ENCODE measurements around the gene PODN.

The PODN gene

GRCh38 chr1:53070621-53071020 lies 8.6 kb downstream of the PODN start:
- no peak for TF ChIP-seq CREB5 (CRISPR knock-in tag; IDR thresholded peaks at IDR 0.05; ENCODE audit: low read depth)
- TF ChIP-seq ZNF565 (CRISPR knock-in tag; conservative IDR thresholded peaks at IDR 0.05; ENCODE audit: low read depth), result no peak
- TF ChIP-seq ISL1 (CRISPR knock-in tag; IDR thresholded peaks at IDR 0.05), result no peak
- TF ChIP-seq POU6F1 (CRISPR knock-in tag; IDR thresholded peaks at IDR 0.05; ENCODE audit: borderline replicate concordance, low read depth), result no peak
- no peak for TF ChIP-seq BACH2 (CRISPR knock-in tag; IDR thresholded peaks at IDR 0.05; ENCODE audit: borderline replicate concordance)
- no peak for TF ChIP-seq PPARA (CRISPR knock-in tag; IDR thresholded peaks at IDR 0.05; ENCODE audit: borderline replicate concordance)
- no peak for ATAC-seq

GRCh38 chr1:53071167-53071865 lies 9.3 kb downstream of the PODN start:
- no peak for ATAC-seq
- no peak for TF ChIP-seq RARB (CRISPR knock-in tag; IDR thresholded peaks at IDR 0.05)
- no peak for TF ChIP-seq TSHZ2 (CRISPR knock-in tag; IDR thresholded peaks at IDR 0.05)
- no peak for TF ChIP-seq ZFP30 (CRISPR knock-in tag; IDR thresholded peaks at IDR 0.05)
- TF ChIP-seq GLIS3 (CRISPR knock-in tag; IDR thresholded peaks at IDR 0.05), result no peak
- TF ChIP-seq TCF4 (CRISPR knock-in tag; IDR thresholded peaks at IDR 0.05; ENCODE audit: borderline replicate concordance), result no peak
- no peak for TF ChIP-seq PPARA (CRISPR knock-in tag; IDR thresholded peaks at IDR 0.05; ENCODE audit: borderline replicate concordance)
- no peak for TF ChIP-seq SNAI2 (CRISPR knock-in tag; IDR thresholded peaks at IDR 0.05)
- no peak for TF ChIP-seq CSDC2 (CRISPR knock-in tag; IDR thresholded peaks at IDR 0.05)
- no peak for TF ChIP-seq CSRNP3 (CRISPR knock-in tag; IDR thresholded peaks at IDR 0.05)
- no peak for TF ChIP-seq PATZ1 (CRISPR knock-in tag; IDR thresholded peaks at IDR 0.05; ENCODE audit: borderline replicate concordance)
- TF ChIP-seq ARNTL (CRISPR knock-in tag; IDR thresholded peaks at IDR 0.05; ENCODE audit: borderline replicate concordance, low read depth), result no peak
- no peak for TF ChIP-seq CREB5 (CRISPR knock-in tag; IDR thresholded peaks at IDR 0.05; ENCODE audit: low read depth)
- no peak for TF ChIP-seq TOX (CRISPR knock-in tag; IDR thresholded peaks at IDR 0.05; ENCODE audit: borderline replicate concordance)
- TF ChIP-seq BACH2 (CRISPR knock-in tag; IDR thresholded peaks at IDR 0.05; ENCODE audit: borderline replicate concordance), result no peak

- TF ChIP-seq ZC3H10 (CRISPR knock-in tag; IDR thresholded peaks at IDR 0.05) (no peak), TCF4 (CRISPR knock-in tag; IDR thresholded peaks at IDR 0.05; ENCODE audit: borderline replicate concordance) (no peak), ESRRG (CRISPR knock-in tag; IDR thresholded peaks at IDR 0.05) (no peak), GLIS3 (CRISPR knock-in tag; IDR thresholded peaks at IDR 0.05) (no peak), CREB5 (CRISPR knock-in tag; IDR thresholded peaks at IDR 0.05; ENCODE audit: low read depth) (no peak), BACH2 (CRISPR knock-in tag; IDR thresholded peaks at IDR 0.05; ENCODE audit: borderline replicate concordance) (no peak), CSRNP3 (CRISPR knock-in tag; IDR thresholded peaks at IDR 0.05) (no peak), ARNTL (CRISPR knock-in tag; IDR thresholded peaks at IDR 0.05; ENCODE audit: borderline replicate concordance, low read depth) (no peak), PPARA (CRISPR knock-in tag; IDR thresholded peaks at IDR 0.05; ENCODE audit: borderline replicate concordance) (no peak), CSDC2 (CRISPR knock-in tag; IDR thresholded peaks at IDR 0.05) (no peak)
- no peak for ATAC-seq
Measured at GRCh38 chr1:53071915-53072314, 9.9 kb downstream of the PODN start.

Data from SK-N-SH treated with all-trans-retinoic acid at 6 μM for 48 hours (cell line).